ENCODE results near the gene CRHR1.

GRCh38 chr17:45784293-45784740 lies at the start of gene CRHR1:
- TF ChIP-seq YY1 (IDR thresholded peaks at IDR 0.05; ENCODE audit: insufficient read depth, insufficient read length) (no peak), ZNF274 (IDR thresholded peaks at IDR 0.05; ENCODE audit: low read depth, low read length) (no peak)
